HG02588 (cell line): Measurements from ENCODE around the gene C1QC.
"Not testable (repeated sequence)": the region's sequence is repeated elsewhere in the genome, so short reads cannot be mapped to it uniquely, and the experiment has no call there.

Experiments used
- ATAC-seq: cut with Tn5 transposase; IDR thresholded peaks from one replicate; pipeline ENCODE4 v1.9.1; 2021; ENCODE audit warnings: mild to moderate bottlenecking, moderate library complexity; ENCODE audit not compliant: unreplicated experiment

C1QC gene

DNA sequence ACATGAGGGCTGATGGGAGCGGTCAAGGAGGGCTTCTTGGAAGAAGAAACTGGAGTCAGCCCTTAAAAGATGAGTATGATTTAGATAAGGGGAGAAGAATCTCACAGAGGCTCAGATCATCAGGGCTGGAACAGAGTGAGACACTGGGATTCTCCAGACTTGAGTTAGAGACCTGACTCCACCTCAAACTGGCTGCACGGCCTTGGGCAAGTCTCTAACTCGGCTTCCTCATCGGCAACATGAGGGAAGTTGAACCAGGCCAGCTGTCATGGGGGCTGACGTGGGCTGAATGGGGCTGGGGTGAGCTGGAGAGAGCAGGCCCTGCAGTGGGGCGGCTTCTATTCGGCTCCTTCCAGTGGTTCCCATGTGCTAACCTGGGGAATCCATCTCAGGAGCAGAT lies 2.5 kb downstream of the C1QC start:
- no peak for ATAC-seq

DNA sequence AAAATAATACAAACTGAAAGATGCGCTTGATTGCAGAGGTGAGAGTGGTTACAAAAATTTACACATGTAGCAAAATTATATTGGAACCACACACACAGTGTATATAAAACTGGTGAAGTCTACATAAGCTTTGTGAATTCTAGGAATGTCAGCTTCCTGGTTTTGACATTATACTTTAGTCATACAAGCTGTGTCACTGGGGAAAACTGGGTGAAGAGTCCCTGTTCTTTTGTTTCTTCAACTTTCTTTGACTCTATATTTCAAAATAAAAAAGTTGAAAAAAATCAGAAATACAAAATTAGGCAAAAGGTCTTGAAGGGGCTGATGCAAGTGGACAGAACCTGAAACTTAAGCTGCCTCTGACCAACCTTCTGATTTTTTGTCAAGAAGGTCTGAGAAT lies 3.0 kb downstream of the C1QC start:
- ATAC-seq, result no peak

DNA sequence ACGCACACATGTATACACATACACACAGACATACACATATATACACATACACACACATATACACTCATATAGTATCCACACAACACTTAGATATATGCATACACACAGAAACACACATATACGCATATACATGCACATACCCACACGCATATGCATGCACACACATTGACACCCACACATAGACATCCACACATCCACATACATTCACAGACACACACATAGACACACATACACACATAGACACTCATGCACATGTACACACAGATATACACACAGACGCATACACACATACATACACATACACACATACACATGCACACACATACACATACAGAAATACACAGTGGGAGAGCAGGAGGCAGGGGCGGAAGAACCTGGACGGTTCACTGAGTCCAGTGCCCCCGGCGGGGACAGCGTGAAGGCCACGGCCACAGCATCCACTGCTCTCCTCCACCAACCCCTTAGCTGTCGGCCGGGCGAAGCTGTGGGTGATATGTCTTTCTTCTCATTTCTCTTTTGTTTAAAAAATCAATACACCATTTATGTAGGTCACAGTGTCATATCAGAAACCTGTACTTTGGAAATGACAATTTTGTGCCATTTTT lies 6.8 kb downstream of the C1QC start:
- no peak for ATAC-seq

DNA sequence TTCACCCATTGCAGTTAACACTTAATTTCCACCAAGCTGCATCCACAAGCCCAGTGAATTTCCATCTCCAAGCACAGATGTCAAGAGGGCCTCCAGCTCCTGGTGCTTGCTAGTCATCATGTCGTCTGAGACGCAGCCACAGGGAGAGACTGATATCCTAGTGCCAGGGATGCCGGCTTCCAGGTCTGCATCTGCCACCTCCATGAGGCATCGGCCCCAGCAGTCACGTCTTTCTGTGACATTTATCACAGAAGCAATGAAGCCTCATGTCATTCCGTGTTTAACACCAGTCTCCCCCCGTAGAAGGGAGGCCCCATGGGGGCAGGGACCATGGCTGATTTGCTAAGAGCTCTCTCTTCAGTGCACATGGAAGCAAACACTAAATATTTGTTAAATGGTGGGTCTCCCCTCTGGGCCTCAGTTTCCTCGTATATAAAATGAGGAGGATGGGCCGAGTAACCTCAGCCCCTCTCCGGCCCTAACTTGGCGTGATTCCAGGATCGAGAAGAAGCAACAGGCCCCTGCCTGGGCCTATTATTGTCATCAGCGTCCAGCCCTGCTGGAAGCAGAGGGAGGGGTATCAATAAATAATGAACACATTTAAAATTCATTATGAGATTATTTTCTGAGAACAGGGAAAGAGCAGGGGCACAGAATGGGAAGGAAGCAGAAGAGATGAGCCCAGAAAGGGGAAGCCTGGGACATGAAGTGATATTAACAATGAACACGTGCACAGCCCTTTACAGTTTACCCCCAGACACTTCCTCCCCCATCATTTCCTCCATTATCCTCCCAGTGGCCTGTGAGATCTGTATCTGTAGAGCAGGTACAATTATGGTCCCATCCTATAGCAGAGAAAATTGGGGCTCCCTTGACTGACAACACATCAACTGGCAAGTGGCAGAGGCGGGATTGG lies 8.8 kb downstream of the C1QC start:
- ATAC-seq, result no peak

- no peak for ATAC-seq
Measured at GRCh38 chr1:22652881-22653316, 9.5 kb downstream of the C1QC start, which contains the start of gene C1QB. TSS of gene C1QB (plus strand) at chr1:22653236. CDS start at chr1:22659463, 6,227 bp downstream.

GRCh38 chr1:22654692-22655091 lies 11.3 kb downstream of the C1QC start:
- no peak for ATAC-seq

- ATAC-seq, result no peak
Measured at GRCh38 chr1:22658385-22659163, 15.1 kb downstream of the C1QC start.

GRCh38 chr1:22660716-22661241 lies 17.3 kb downstream of the C1QC start:
- ATAC-seq, result no peak

- no peak for ATAC-seq
Measured at GRCh38 chr1:22661880-22662279, 18.4 kb downstream of the C1QC start.

DNA sequence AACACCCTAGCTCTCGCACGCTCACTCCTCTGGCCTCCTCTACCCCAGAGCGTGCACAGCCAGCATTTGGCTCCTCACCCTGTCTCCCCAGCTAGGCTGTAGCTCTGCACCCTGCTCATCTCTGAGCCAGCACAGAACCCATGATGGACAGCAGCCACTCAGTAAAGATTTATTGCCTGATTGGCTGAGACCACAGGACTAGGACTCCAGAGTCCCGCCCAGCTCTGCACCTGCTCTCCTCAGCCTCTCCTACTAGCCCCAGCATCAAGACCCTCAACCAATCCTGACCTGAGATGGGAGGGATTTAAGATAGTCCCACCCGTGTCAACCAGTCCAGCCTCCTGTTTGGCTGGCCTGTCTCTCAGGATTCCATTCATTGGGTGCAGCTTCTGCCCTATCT lies 18.9 kb downstream of the C1QC start:
- ATAC-seq, result no peak

DNA sequence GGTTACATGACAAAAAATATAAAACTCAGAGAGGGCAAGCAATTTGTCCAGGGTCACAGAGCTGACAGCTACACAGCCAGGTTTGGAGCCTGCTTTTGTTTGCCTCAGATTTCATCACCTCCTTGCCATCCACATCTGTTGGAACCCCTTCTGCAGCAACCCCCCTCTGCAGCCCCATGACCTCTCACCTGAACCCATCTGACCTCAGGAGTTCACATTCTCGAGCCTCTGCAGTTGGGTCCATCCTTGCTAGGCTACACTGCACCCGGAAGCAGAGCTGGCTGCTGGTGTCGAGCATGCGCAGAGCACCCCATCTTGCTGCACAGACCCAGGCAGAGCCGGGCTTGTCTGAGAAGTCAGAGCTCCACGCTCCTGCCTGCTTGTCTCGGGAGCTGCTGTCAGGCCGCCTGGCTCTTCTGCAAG lies 19.6 kb downstream of the C1QC start:
- no peak for ATAC-seq

GRCh38 chr1:22665752-22666151 lies 22.3 kb downstream of the C1QC start:
- ATAC-seq, result no peak

GRCh38 chr1:22666412-22666811 lies 23.0 kb downstream of the C1QC start:
- ATAC-seq, result no peak

DNA sequence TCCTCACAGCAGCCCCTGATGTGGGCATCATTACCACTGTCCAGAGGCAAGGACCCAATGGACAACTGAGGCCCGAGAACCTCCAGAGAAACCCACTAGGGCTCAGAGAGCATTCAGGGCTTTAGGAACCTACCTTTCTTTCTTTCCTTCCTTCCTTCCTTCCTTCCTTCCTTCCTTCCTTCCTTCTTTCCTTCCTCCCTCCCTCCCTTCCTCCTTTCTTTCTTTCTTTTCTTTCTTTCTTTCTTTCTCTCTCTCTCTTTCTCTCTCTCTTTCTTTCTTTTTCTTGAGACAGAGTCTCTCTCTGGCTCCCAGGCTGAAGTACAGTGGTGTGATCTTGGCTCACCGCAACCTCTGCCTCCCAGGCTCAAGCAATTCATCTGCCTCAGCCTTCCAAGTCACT lies 25.4 kb downstream of the C1QC start:
- ATAC-seq, result not testable (repeated sequence)

GRCh38 chr1:22670352-22670975 lies 27.0 kb downstream of the C1QC start:
- no peak for ATAC-seq

GRCh38 chr1:22671999-22672398 lies 28.6 kb downstream of the C1QC start:
- no peak for ATAC-seq

DNA sequence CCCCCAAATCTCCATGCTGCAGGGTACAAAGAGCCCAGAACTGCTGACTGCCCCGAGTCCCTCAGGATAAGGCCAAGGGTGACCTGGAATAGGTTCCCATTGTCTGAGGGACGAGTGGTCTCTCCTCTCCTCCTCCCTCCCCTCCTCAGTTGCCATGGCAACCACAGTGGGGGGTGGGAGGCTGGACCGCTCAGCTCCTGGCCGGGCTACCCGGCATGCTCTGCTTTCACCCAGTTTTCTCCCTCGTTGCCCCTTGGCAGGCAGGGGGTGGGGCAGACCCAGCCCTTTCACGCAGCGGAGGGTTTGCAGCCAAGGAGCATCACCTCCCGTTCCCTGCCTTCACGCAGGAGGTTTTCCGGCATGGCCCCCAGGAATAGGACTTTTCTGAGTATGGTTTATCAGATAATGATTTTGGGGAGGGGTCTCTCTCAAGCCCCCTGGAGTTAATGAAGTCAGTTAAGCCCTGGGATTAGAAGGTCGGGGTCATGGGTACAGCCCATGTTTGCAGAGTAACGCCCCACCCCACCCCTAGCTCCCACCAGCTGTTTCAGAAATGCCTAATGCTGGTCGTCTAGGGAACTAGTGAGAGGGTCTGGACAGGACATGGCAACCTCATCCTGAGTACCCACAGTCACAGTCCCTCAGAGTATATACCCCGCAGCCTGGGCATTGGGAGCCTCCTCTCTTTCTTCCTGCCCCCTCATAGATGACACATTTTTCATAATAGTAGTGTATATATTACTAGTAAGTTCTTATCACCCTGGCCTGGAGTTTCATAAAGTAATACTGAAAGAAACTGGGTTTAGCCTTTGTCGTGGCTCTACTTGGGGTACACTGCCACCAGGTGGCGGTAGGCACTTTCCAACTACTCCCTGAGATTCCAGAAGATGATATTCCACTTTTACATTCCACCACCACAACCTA lies 30.3 kb downstream of the C1QC start:
- no peak for ATAC-seq

GRCh38 chr1:22674410-22674749 lies 30.9 kb downstream of the C1QC start:
- no peak for ATAC-seq

- not testable (repeated sequence) for ATAC-seq
Measured at GRCh38 chr1:22676151-22676550, 32.7 kb downstream of the C1QC start.
